Gastrocnemius medialis (tissue), 4 donors: ENCODE data around the gene MAB21L3.

ENCODE experiments used
- CTCF ChIP-seq, 5 experiments: fragments of 450-650 bp in 3 of 5; fragments of 200-600 bp in 2 of 5; sonication (generic) in 2 of 5; IDR thresholded peaks in 4 of 5; conservative IDR thresholded peaks in 1 of 5; 1 replicate in 4 of 5; 2 replicates in 1 of 5; pipeline ENCODE4 v1.5.1; 2016 to 2019; ENCODE audit warnings: antibody characterized with exemption in 5 of 5, mild to moderate bottlenecking in 3 of 5, moderate library complexity in 3 of 5
- POLR2A ChIP-seq, 2 donors: fragments of 450-650 bp; IDR thresholded peaks; one replicate each; pipeline ENCODE4 v1.6.1; 2017; ENCODE audit warnings: antibody characterized with exemption in 2 of 2, mild to moderate bottlenecking in 2 of 2, moderate library complexity in 2 of 2

- TF ChIP-seq POLR2A (IDR thresholded peaks at IDR 0.05) (no peak), CTCF (IDR thresholded peaks at IDR 0.05 in 4 of 5, conservative IDR thresholded peaks at IDR 0.05 in 1 of 5) (no peak)
Observed at GRCh38 chr1:116105996-116106395, 5.2 kb upstream of the MAB21L3 start.
